ENCODE measurements around the gene ZNF576.
"Not testable (repeated sequence)": the region's sequence is repeated elsewhere in the genome, so short reads cannot be mapped to it uniquely, and the experiment has no call there.

The ZNF576 gene

GRCh38 chr19:43599635-43600295, 3.4 kb downstream of the ZNF576 start:
- no peak for DNase-seq (ENCODE audit: low read depth)

GRCh38 chr19:43600326-43600725, 3.9 kb downstream of the ZNF576 start:
- not testable (repeated sequence) for DNase-seq (ENCODE audit: low read depth)

GRCh38 chr19:43605875-43606568, 9.6 kb downstream of the ZNF576 start:
- DNase-seq (ENCODE audit: low read depth) = no peak

GRCh38 chr19:43606569-43607229, 10.3 kb downstream of the ZNF576 start:
- no peak for DNase-seq (ENCODE audit: low read depth)

- no peak for DNase-seq (ENCODE audit: low read depth)
Measured at GRCh38 chr19:43607238-43608205, 11.1 kb downstream of the ZNF576 start.

GRCh38 chr19:43609872-43610271, 13.5 kb downstream of the ZNF576 start:
- DNase-seq (ENCODE audit: low read depth) = no peak

GRCh38 chr19:43610493-43610892, 14.1 kb downstream of the ZNF576 start:
- no peak for DNase-seq (ENCODE audit: low read depth)

- no peak for DNase-seq (ENCODE audit: low read depth)
Measured at GRCh38 chr19:43611788-43612187, 15.4 kb downstream of the ZNF576 start, which contains the start of gene SRRM5. SRRM5 (plus strand) TSS chr19:43612088; CDS start chr19:43612122, 34 bp downstream.

GRCh38 chr19:43612374-43612773, 16.0 kb downstream of the ZNF576 start:
- DNase-seq (ENCODE audit: low read depth) = no peak

GRCh38 chr19:43616306-43616705, 19.9 kb downstream of the ZNF576 start:
- no peak for DNase-seq (ENCODE audit: low read depth)

- no peak for DNase-seq (ENCODE audit: low read depth)
Measured at GRCh38 chr19:43616954-43617353, 20.6 kb downstream of the ZNF576 start.

- DNase-seq (ENCODE audit: low read depth) = no peak
Measured at GRCh38 chr19:43618921-43619261, 22.5 kb downstream of the ZNF576 start.

GRCh38 chr19:43619262-43620060, 23.1 kb downstream of the ZNF576 start, which contains the start of gene ZNF428:
ZNF428 (minus strand) TSS chr19:43619629; CDS start chr19:43614304, 5,325 bp downstream.
- peak; percentile 78 for DNase-seq (ENCODE audit: low read depth)

- no peak for DNase-seq (ENCODE audit: low read depth)
Measured at GRCh38 chr19:43620061-43621001, 23.9 kb downstream of the ZNF576 start.

- DNase-seq (ENCODE audit: low read depth) = no peak
Measured at GRCh38 chr19:43622070-43622469, 25.7 kb downstream of the ZNF576 start.

GRCh38 chr19:43622956-43623355, 26.6 kb downstream of the ZNF576 start:
- DNase-seq (ENCODE audit: low read depth) = no peak

- DNase-seq (ENCODE audit: low read depth) = no peak
Measured at GRCh38 chr19:43623889-43624670, 27.7 kb downstream of the ZNF576 start.

- DNase-seq (ENCODE audit: low read depth) = no peak
Measured at GRCh38 chr19:43624933-43625332, 28.5 kb downstream of the ZNF576 start.

Data from fibroblast of the conjunctiva (primary cell).